Neural progenitor cell (in vitro differentiated cells): Measurements from ENCODE around the gene TUBA4B. TPM values are rescaled to one million over a fixed set of nuclear protein-coding genes. Genes with fewer than 3 reads are reported as not detected.

Experiments
- DNase-seq: peaks from one replicate; pipeline ENCODE4 v3.0.0-alpha.2; 2016; ENCODE audit warnings: low spot score
- H2AFZ ChIP-seq: fragments of 200-600 bp; sonication (generic); replicated peaks from 2 replicates; pipeline ENCODE4 v1.6.1; 2016; ENCODE audit warnings: antibody characterized with exemption
- H3F3A ChIP-seq: fragments of 200-600 bp; sonication (generic); 2 replicates; pipeline ENCODE4 v1.6.1; 2016; ENCODE audit warnings: antibody characterized with exemption, low read depth
- H3K27ac ChIP-seq: fragments of 200-600 bp; sonication (generic); 2 replicates; pipeline ENCODE4 v1.5.1; 2016; ENCODE audit warnings: mild to moderate bottlenecking
- H3K27me3 ChIP-seq: fragments of 200-600 bp; sonication (generic); 2 replicates; pipeline ENCODE4 v1.6.1; 2016; ENCODE audit warnings: mild to moderate bottlenecking, moderate library complexity
- H3K36me3 ChIP-seq: fragments of 200-600 bp; sonication (generic); 2 replicates; pipeline ENCODE4 v1.5.1; 2016
- H3K4me1 ChIP-seq: fragments of 200-600 bp; sonication (generic); 2 replicates; pipeline ENCODE4 v1.6.1; 2016; ENCODE audit warnings: mixed run types
- H3K4me2 ChIP-seq: fragments of 200-600 bp; sonication (generic); 2 replicates; pipeline ENCODE4 v1.6.1; 2016
- H3K4me3 ChIP-seq: fragments of 200-600 bp; sonication (generic); 2 replicates; pipeline ENCODE4 v1.5.1; 2016
- H3K79me2 ChIP-seq: fragments of 200-600 bp; sonication (generic); 2 replicates; pipeline ENCODE4 v1.6.1; 2016; ENCODE audit warnings: low read depth
- H3K9ac ChIP-seq: fragments of 200-600 bp; sonication (generic); 2 replicates; pipeline ENCODE4 v1.6.1; 2016
- H3K9me3 ChIP-seq: fragments of 200-600 bp; sonication (generic); 2 replicates; pipeline ENCODE4 v1.5.1; 2016; ENCODE audit warnings: low read depth
- H4K20me1 ChIP-seq: fragments of 200-600 bp; sonication (generic); 2 replicates; pipeline ENCODE4 v1.6.1; 2016; ENCODE audit warnings: low read depth
- H3K27ac Mint-ChIP-seq: 3 replicates; pipeline ENCODE4 v1.8.0; 2021; ENCODE audit warnings: mixed read lengths
- H3K27me3 Mint-ChIP-seq: 2 replicates; pipeline ENCODE4 v1.8.0; 2022; ENCODE audit warnings: low read depth, mild to moderate bottlenecking, inconsistent platforms, moderate library complexity, mixed read lengths; ENCODE audit not compliant: insufficient read depth
- H3K36me3 Mint-ChIP-seq: 3 replicates; pipeline ENCODE4 v1.8.0; 2021; ENCODE audit warnings: mixed read lengths
- H3K4me1 Mint-ChIP-seq: 3 replicates; pipeline ENCODE4 v1.8.0; 2021; ENCODE audit warnings: mixed read lengths
- H3K4me3 Mint-ChIP-seq: 3 replicates; pipeline ENCODE4 v1.8.0; 2021; ENCODE audit warnings: mild to moderate bottlenecking, moderate library complexity, mixed read lengths
- H3K9me3 Mint-ChIP-seq: 3 replicates; pipeline ENCODE4 v1.8.0; 2020; ENCODE audit warnings: mixed read lengths
- CTCF ChIP-seq: fragments of 200-600 bp; sonication (generic); IDR thresholded peaks from 2 replicates; pipeline ENCODE4 v1.5.1; 2017; ENCODE audit warnings: antibody characterized with exemption, mild to moderate bottlenecking
- EZH2 ChIP-seq: fragments of 200-600 bp; sonication (generic); IDR thresholded peaks from 2 replicates; pipeline ENCODE4 v1.6.1; 2017; ENCODE audit warnings: antibody characterized with exemption, mild to moderate bottlenecking, moderate library complexity
- EZH2phosphoT487 ChIP-seq: fragments of 200-600 bp; sonication (generic); IDR thresholded peaks from 2 replicates; pipeline ENCODE4 v1.6.1; 2017; ENCODE audit warnings: antibody characterized with exemption
- total RNA-seq: library from RNA; depleted of rRNA; stranded (reverse); fragments of >200 nt; gene quantifications from 2 replicates; pipeline ENCODE4 v1.2.3, GENCODE V29; 2015; ENCODE audit warnings: low replicate concordance

TUBA4B gene
- total RNA-seq, 1 donor from 2014 or later: not detected

- Histone ChIP-seq H3K36me3 (no peaks in the 10 kb centered on the region), H3K4me1 (peaks cover 4% of the 10 kb centered on the region), H3F3A (peaks cover 27% of the 10 kb centered on the region), H3K9ac (no peak overlapping the region), H3K9me3 (no peaks in the 10 kb centered on the region), H3K27me3 (no peaks in the 10 kb centered on the region), H3K4me2 (no peak overlapping the region), H4K20me1 (peaks cover 10% of the 10 kb centered on the region), H3K79me2 (no peaks in the 10 kb centered on the region), H3K4me3 (no peak overlapping the region), H2AFZ (no peak overlapping the region), H3K27ac (no peak overlapping the region)
- DNase-seq: no peak
- Mint-ChIP-seq H3K27ac (no peak overlapping the region), H3K4me3 (peak overlapping the region; percentile 75), H3K9me3 (no peaks in the 10 kb centered on the region), H3K4me1 (peaks cover 19% of the 10 kb centered on the region), H3K27me3 (peaks cover 16% of the 10 kb centered on the region), H3K36me3 (peaks cover 20% of the 10 kb centered on the region)
- TF ChIP-seq EZH2 (no peak), EZH2phosphoT487 (no peak), CTCF (no peak)
Measured at GRCh38 chr2:219216535-219216915, 36.5 kb upstream of the TUBA4B start.

- H4K20me1 ChIP-seq: peaks cover 10% of the 10 kb centered on the region
- Mint-ChIP-seq H3K36me3 (peaks cover 21% of the 10 kb centered on the region), H3K9me3 (no peaks in the 10 kb centered on the region), H3K27ac (no peak overlapping the region), H3K27me3 (peaks cover 14% of the 10 kb centered on the region), H3K4me3 (peak overlapping the region; percentile 90), H3K4me1 (peaks cover 19% of the 10 kb centered on the region)
- H3K27me3 ChIP-seq: no peaks in the 10 kb centered on the region
- peak; percentile 86 for DNase-seq
- H3K79me2 ChIP-seq: no peaks in the 10 kb centered on the region
- H2AFZ ChIP-seq: peak overlapping the region; percentile 30
- no peaks in the 10 kb centered on the region for H3K36me3 ChIP-seq
- TF ChIP-seq EZH2 (no peak), CTCF (no peak), EZH2phosphoT487 (no peak)
- H3K4me3 ChIP-seq: peak overlapping the region; percentile 47
- peaks cover 4% of the 10 kb centered on the region for H3K4me1 ChIP-seq
- H3K9me3 ChIP-seq: no peaks in the 10 kb centered on the region
- peaks cover 27% of the 10 kb centered on the region for H3F3A ChIP-seq
- H3K9ac ChIP-seq: no peak overlapping the region
- no peak overlapping the region for H3K27ac ChIP-seq
- H3K4me2 ChIP-seq: peak overlapping the region; percentile 79
Measured at GRCh38 chr2:219218217-219218731, 34.8 kb upstream of the TUBA4B start.

GRCh38 chr2:219218732-219219701 is 34.0 kb upstream of the TUBA4B start, which contains the start of gene ABCB6:
Gene ABCB6 (minus strand): TSS chr2:219218958. CDS start chr2:219218673, 285 bp downstream.
- H3K4me2 ChIP-seq: peak within 1 kb of the TSS; percentile 79
- H3K9me3 ChIP-seq: no peaks in the 10 kb centered on the region
- H3K4me1 Mint-ChIP-seq: peaks cover 19% of the 10 kb centered on the region
- H3K27me3 ChIP-seq: no peaks in the 10 kb centered on the region
- H3K4me3 ChIP-seq: peak within 1 kb of the TSS; percentile 47
- peaks cover 16% of the 10 kb centered on the region for H3K27me3 Mint-ChIP-seq
- H3K36me3 ChIP-seq: no peaks in the 10 kb centered on the region
- no peak within 1 kb of the TSS for H3K9ac ChIP-seq
- TF ChIP-seq CTCF: no peak
- TF ChIP-seq EZH2phosphoT487: no peak
- no peak for TF ChIP-seq EZH2
- H3K36me3 Mint-ChIP-seq: peaks cover 22% of the 10 kb centered on the region
- peaks cover 10% of the 10 kb centered on the region for H4K20me1 ChIP-seq
- DNase-seq: peak; percentile 91
- H2AFZ ChIP-seq: peak within 1 kb of the TSS; percentile 30
- peak within 1 kb of the TSS; percentile 90 for H3K4me3 Mint-ChIP-seq
- no peak within 1 kb of the TSS for H3K27ac ChIP-seq
- H3K9me3 Mint-ChIP-seq: no peaks in the 10 kb centered on the region
- no peaks in the 10 kb centered on the region for H3K79me2 ChIP-seq
- H3K4me1 ChIP-seq: peaks cover 4% of the 10 kb centered on the region
- peak within 1 kb of the TSS; percentile 63 for H3K27ac Mint-ChIP-seq
- H3F3A ChIP-seq: peaks cover 27% of the 10 kb centered on the region
